Tibial nerve (tissue), 3 donors: Measurements from ENCODE around the gene RNF157.
"Not testable (repeated sequence)": the region's sequence is repeated elsewhere in the genome, so short reads cannot be mapped to it uniquely, and the experiment has no call there.

Experiments
- POLR2A ChIP-seq, 2 donors: fragments of 450-650 bp; IDR thresholded peaks; one replicate each; pipeline ENCODE4 v1.6.1; 2017; ENCODE audit warnings: antibody characterized with exemption in 2 of 2, mild to moderate bottlenecking in 2 of 2, moderate library complexity in 2 of 2
- TF ChIP-seq, protein P1 (sequence below), 5 experiments: fragments of 200-600 bp in 3 of 5; fragments of 450-650 bp in 2 of 5; sonication (generic) in 3 of 5; IDR thresholded peaks; one replicate each; pipeline ENCODE4 v1.5.1; 2016 to 2019; ENCODE audit warnings: antibody characterized with exemption in 5 of 5, mild to moderate bottlenecking in 3 of 5, moderate library complexity in 2 of 5

DNA sequence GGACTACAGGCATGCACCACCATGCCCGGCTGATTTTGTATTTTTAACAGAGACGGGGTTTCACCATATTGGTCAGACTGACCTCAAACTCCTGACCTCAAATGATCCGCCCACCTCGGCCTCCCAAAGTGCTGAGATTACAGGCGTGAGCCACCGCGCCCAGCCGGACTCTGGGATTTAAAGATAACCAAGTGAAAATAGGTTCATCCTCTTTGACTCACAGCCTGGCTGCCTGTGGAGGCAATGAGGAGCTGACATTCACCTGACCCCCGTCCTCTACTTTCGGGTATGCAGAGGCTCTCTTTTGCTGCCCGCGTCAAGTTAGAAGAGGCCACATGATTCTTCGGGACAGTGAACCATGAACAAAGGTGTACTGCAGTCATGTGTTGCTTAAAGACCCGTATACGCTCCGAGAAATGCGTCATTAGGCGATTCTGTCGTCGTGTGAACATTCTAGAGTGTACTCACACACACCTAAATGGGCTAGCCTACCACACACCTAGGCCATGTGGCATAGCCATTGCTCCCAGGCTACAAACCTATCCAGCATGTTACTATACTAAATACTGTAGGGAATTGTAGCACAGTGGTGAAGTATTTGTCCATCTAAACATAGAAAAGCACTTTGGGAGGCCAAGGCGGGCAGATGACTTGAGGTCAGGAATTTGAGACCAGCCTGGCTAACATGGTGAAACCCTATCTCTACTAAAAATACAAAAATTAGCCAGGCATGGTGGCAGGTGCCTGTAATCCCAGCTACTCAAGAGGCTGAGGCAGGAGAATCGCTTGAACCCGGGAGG lies 12.9 kb upstream of the RNF157 start:
- TF ChIP-seq, protein P1, sequence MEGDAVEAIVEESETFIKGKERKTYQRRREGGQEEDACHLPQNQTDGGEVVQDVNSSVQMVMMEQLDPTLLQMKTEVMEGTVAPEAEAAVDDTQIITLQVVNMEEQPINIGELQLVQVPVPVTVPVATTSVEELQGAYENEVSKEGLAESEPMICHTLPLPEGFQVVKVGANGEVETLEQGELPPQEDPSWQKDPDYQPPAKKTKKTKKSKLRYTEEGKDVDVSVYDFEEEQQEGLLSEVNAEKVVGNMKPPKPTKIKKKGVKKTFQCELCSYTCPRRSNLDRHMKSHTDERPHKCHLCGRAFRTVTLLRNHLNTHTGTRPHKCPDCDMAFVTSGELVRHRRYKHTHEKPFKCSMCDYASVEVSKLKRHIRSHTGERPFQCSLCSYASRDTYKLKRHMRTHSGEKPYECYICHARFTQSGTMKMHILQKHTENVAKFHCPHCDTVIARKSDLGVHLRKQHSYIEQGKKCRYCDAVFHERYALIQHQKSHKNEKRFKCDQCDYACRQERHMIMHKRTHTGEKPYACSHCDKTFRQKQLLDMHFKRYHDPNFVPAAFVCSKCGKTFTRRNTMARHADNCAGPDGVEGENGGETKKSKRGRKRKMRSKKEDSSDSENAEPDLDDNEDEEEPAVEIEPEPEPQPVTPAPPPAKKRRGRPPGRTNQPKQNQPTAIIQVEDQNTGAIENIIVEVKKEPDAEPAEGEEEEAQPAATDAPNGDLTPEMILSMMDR (IDR thresholded peaks at IDR 0.05) = not testable (repeated sequence)
- TF ChIP-seq POLR2A (IDR thresholded peaks at IDR 0.05) = not testable (repeated sequence)
